ENCODE results near the gene ESD. TPM values are rescaled to one million over a fixed set of nuclear protein-coding genes. Genes with fewer than 3 reads are reported as not detected.

Gene ESD
- total and polyA plus RNA-seq, 10 of the 15 experiments (the other 5 are each of a cell fraction or from before 2014, with no cell fraction given) = 105 to 387 (median 195) TPM

DNA sequence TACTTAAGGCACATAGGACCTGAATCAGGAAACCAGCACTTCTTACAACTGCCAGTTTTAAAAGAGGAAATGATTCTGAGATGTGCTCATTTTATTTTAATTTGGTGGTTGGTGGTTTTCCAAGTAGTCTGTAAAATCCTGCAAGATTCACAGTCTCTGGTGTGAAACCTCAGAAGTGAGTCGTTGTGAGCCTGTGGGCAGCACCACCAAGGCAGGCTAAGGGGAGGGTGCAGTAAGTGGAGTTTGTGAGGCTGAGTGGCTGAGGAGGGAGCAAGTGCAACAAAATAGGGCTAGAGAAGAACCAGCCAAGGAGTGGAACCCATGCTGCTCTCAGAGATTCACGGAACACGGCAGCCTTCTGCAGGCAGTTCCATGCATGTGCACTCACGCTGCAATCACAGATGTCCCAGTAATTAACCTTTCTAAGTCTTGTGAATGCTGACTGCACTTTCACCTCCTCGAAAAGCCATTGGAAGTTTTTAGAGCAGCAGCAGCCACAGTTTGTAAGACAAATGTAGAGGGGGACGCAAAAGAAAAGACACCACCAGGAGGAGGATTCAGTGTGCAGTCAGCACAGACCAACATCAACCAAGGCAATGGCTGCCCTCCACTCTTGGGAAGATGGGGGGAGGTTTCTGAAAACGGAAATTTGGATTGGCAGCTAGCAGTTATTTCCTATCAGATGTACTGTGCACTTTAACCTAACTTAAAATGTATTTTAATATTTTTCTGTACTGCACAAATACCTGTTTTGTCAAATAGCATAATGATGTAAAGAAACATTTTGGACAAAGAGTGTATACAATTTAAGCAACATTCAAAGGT lies 44.9 kb downstream of the ESD start (continued):
- TF ChIP-seq ATF7 (IDR thresholded peaks at IDR 0.05; ENCODE audit: low read depth) (peak; percentile 90), POLR2AphosphoS5 (IDR thresholded peaks at IDR 0.05; ENCODE audit: low read length) (peak; percentile 70), EED (IDR thresholded peaks at IDR 0.05; ENCODE audit: low read depth) (0 out of 2 replicates have a peak, but pooled peaks have one; percentile 33), MEF2A (IDR thresholded peaks at IDR 0.05; ENCODE audit: insufficient read depth, low read depth, low read length) (no peak), ZNF384 (IDR thresholded peaks at IDR 0.05; ENCODE audit: borderline replicate concordance, low read depth, low read length) (no peak), SMAD5 (IDR thresholded peaks at IDR 0.05; ENCODE audit: low read depth) (no peak), IKZF2 (IDR thresholded peaks at IDR 0.05) (peak; percentile 91 to 92), NBN (IDR thresholded peaks at IDR 0.05) (0 out of 2 replicates have a peak, but pooled peaks have one; percentile 69), EZH2 (IDR thresholded peaks at IDR 0.05; ENCODE audit: borderline replicate concordance, control insufficient read depth, low read depth, low read length) (no peak), ZNF217 (IDR thresholded peaks at IDR 0.05) (peak; percentile 33; the same call in 1 of the 2 replicates), GABPA (IDR thresholded peaks at IDR 0.05; ENCODE audit: low read depth) (no peak), LARP7 (IDR thresholded peaks at IDR 0.05) (no peak), NR2F1 (conservative IDR thresholded peaks at IDR 0.05) (peak; percentile 37; the same call in 1 of the 2 replicates)

DNA sequence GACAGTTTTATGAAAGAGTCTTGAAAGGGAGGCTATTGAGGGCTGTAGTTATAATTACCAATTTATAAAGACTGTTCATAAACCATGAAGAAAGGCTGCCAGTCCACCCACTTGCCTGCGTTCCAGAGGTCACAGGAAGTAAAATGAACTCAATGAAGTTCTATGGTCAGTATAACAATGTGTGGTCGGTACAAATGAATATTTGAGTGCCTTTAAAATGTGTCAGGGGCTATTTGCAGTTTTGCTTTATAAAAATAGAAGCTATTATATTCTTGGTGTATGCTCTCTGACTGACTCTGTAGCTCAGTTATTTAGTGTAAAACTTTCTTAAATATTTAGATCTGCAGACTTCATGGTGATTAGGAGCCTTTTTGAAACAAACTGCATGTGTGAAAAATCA lies 47.0 kb downstream of the ESD start:
- H3K9me3 ChIP-seq (replicated peaks; ENCODE audit: control insufficient read depth, insufficient read depth, low read length) = no peaks in the 10 kb centered on the region
- BruUV-seq (replicated peaks) = no TSS peak
- POLR2A ChIA-PET = no interaction called here

More for the DNA sequence above, 47.0 kb downstream of the ESD start:
- H3K4me2 ChIP-seq (ENCODE audit: control insufficient read depth, insufficient read depth) = no peak overlapping the region
- SMC1A ChIA-PET (ENCODE audit: uncharacterized antibody, unreplicated experiment) = interaction anchor here (1.0 to 1.3 kb wide), 6 partner anchors 10 to 208 kb away, joined by 3 to 5 read pairs (median 3); no protein-coding TSS in a partner anchor
- H3K36me3 ChIP-seq (ENCODE audit: control insufficient read depth in 2 of 2, insufficient read depth in 2 of 2, low read length in 1 of 2) = peaks cover 8 to 37% of the 10 kb centered on the region in 2 experiments
- CTCF ChIA-PET = interaction anchor here (0.9 kb wide), 1 partner anchor 16 kb away, joined by 4 read pairs; no protein-coding TSS in a partner anchor
- intact Hi-C loops (cut with micrococcal nuclease; ENCODE audit: unreplicated experiment) = no loop called here
- no peaks in the 10 kb centered on the region for H3K79me2 ChIP-seq (ENCODE audit: control insufficient read depth, insufficient read depth, low read length)
- peaks cover 2% of the 10 kb centered on the region; the same call in 1 of the 2 replicates for H3K4me1 ChIP-seq (ENCODE audit: control insufficient read depth, insufficient read depth, low read length)
- DNase-seq (ENCODE audit: low read depth, low spot score) (no peak), FAIRE-seq (no peak), ATAC-seq (no peak)
- H2AFZ ChIP-seq (ENCODE audit: control insufficient read depth, low read depth, low read length) = no peak overlapping the region
- H3K27me3 ChIP-seq (replicated peaks in 1 of 2; ENCODE audit: control insufficient read depth in 2 of 2, insufficient read depth in 2 of 2, low read length in 1 of 2) = no peaks in the 10 kb centered on the region
- no peak overlapping the region for H3K27ac ChIP-seq (ENCODE audit: control insufficient read depth, insufficient read depth)
- RAD21 ChIA-PET (ENCODE audit: unreplicated experiment) = no interaction called here
- no peaks in the 10 kb centered on the region for H4K20me1 ChIP-seq (ENCODE audit: control insufficient read depth, insufficient read depth)
- H3K4me3 ChIP-seq = no peak overlapping the region
- no peak overlapping the region for H3K9ac ChIP-seq (ENCODE audit: control insufficient read depth, insufficient read depth, low read length)
- 100% methylated on average over 2 of the region's 2 CpGs for WGBS (ENCODE audit: insufficient coverage, insufficient replicate concordance, low lambda C conversion rate, missing lambda C conversion rate)
- in situ Hi-C loops (cut with MboI) = no loop called here
- TF ChIP-seq NR2F1 (conservative IDR thresholded peaks at IDR 0.05) = 0 out of 2 replicates have a peak, but pooled peaks have one; percentile 18
- TF ChIP-seq, protein P1, sequence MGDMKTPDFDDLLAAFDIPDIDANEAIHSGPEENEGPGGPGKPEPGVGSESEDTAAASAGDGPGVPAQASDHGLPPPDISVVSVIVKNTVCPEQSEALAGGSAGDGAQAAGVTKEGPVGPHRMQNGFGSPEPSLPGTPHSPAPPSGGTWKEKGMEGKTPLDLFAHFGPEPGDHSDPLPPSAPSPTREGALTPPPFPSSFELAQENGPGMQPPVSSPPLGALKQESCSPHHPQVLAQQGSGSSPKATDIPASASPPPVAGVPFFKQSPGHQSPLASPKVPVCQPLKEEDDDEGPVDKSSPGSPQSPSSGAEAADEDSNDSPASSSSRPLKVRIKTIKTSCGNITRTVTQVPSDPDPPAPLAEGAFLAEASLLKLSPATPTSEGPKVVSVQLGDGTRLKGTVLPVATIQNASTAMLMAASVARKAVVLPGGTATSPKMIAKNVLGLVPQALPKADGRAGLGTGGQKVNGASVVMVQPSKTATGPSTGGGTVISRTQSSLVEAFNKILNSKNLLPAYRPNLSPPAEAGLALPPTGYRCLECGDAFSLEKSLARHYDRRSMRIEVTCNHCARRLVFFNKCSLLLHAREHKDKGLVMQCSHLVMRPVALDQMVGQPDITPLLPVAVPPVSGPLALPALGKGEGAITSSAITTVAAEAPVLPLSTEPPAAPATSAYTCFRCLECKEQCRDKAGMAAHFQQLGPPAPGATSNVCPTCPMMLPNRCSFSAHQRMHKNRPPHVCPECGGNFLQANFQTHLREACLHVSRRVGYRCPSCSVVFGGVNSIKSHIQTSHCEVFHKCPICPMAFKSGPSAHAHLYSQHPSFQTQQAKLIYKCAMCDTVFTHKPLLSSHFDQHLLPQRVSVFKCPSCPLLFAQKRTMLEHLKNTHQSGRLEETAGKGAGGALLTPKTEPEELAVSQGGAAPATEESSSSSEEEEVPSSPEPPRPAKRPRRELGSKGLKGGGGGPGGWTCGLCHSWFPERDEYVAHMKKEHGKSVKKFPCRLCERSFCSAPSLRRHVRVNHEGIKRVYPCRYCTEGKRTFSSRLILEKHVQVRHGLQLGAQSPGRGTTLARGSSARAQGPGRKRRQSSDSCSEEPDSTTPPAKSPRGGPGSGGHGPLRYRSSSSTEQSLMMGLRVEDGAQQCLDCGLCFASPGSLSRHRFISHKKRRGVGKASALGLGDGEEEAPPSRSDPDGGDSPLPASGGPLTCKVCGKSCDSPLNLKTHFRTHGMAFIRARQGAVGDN (IDR thresholded peaks at IDR 0.05) = no peak
